Fibroblast of the aortic adventitia (primary cell): ENCODE results near the gene WDR7. TPM values are rescaled to one million over a fixed set of nuclear protein-coding genes. Genes with fewer than 3 reads are reported as not detected.

Experiments used
- DNase-seq: peaks from one replicate; pipeline ENCODE4 v3.0.0-alpha.2; 2010; ENCODE audit warnings: low read depth
- H3K4me3 ChIP-seq: 2 replicates; pipeline ENCODE4 v1.5.1; 2011; ENCODE audit warnings: low read depth, mild to moderate bottlenecking, control low read depth, low read length, moderate library complexity
- total RNA-seq: library from RNA; depleted of rRNA; stranded (reverse); fragments of >200 nt; gene quantifications from 2 replicates; pipeline ENCODE4 v1.2.3, GENCODE V29; 2012; ENCODE audit warnings: low replicate concordance
- TF ChIP-seq, protein P1 (sequence below): IDR thresholded peaks from 2 replicates; pipeline ENCODE4 v1.5.1; 2011; ENCODE audit warnings: mild to moderate bottlenecking, low read length, control low read depth, inconsistent platforms; ENCODE audit not compliant: insufficient read depth

WDR7 gene
- total RNA-seq, 1 donor = 24.0 TPM

DNA sequence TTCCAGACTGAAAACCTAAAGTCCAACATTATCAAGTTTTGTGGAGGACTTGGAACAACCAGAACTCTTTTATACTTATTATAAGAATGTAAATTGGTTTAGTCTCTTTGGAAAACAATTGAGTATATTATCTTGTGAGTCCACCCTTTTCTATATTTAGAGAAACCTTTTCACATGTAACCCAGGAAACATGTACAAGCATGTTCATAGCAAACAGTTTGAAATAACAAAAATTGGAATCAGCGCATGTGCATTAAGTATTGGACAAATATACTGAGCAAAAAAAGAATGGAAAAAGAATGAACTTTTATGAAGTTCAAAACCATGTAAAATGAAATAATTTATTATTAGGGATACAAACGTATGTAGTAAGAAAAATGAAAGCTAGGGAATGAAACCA is 246.0 kb downstream of the WDR7 start:
- DNase-seq = no peak
- TF ChIP-seq, protein P1, sequence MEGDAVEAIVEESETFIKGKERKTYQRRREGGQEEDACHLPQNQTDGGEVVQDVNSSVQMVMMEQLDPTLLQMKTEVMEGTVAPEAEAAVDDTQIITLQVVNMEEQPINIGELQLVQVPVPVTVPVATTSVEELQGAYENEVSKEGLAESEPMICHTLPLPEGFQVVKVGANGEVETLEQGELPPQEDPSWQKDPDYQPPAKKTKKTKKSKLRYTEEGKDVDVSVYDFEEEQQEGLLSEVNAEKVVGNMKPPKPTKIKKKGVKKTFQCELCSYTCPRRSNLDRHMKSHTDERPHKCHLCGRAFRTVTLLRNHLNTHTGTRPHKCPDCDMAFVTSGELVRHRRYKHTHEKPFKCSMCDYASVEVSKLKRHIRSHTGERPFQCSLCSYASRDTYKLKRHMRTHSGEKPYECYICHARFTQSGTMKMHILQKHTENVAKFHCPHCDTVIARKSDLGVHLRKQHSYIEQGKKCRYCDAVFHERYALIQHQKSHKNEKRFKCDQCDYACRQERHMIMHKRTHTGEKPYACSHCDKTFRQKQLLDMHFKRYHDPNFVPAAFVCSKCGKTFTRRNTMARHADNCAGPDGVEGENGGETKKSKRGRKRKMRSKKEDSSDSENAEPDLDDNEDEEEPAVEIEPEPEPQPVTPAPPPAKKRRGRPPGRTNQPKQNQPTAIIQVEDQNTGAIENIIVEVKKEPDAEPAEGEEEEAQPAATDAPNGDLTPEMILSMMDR = no peak
- H3K4me3 ChIP-seq = no peak overlapping the region

DNA sequence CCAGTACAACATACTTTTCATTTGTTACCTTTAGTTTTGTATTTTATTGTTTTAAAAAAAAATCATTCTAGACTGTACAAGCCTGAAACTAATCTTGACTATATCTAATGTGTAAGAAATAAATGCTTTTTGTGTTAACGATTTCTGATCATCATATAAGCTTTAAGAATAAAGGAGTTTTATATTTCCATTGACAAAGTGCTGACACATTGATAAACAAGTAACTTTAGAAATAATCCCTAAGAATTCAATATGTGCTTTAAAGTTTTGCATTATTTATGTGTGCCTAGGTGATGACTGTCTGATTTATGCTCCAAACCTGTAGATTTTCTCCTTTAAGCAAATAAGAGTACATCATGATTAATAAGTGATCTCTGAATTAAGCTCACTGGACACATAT is 248.5 kb downstream of the WDR7 start:
- no peak overlapping the region for H3K4me3 ChIP-seq
- DNase-seq = no peak
- TF ChIP-seq, protein P1 = no peak

DNA sequence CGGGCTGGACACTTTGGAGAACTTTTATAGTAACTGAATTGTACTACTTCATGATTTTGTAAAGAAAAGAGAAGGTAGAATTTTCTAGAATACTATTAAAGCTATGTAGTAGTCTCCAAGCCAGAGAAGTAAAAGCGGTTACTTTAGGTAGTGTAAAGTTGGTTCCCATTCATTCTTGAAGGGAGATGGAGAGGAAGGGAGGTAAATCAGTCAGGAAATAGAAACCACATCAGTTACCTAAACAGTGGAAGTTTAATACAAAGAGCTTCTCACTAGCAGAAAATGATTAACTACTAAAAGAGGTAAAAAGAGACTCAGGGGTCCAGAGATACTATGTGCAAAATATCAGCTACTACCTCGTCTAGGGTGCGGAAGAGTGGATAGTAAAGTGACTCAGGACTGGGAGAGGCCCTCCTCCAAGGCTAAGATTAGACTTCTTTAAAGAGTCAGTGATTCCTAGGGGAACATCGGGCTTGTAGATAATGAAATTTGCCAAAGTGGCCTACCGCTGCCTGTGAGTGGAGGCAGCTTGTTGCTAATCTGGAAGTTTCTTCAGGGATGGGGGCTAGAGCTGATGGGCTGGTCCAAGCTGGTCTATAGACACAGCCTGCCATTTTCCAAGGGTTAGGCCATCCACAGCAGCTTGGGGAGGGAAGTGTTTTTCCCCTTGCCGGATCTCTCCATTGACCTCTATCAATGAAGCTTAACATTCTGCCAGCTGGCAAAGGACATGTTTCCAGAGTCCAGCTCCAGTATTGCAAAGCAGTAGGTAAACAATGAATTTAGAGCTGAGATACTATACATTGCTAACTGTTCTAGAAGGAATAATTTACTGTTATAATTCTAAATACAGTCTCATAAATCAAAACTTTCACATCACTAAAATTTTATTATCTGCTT is 249.3 kb downstream of the WDR7 start:
- TF ChIP-seq, protein P1 = no peak
- DNase-seq = no peak

DNA sequence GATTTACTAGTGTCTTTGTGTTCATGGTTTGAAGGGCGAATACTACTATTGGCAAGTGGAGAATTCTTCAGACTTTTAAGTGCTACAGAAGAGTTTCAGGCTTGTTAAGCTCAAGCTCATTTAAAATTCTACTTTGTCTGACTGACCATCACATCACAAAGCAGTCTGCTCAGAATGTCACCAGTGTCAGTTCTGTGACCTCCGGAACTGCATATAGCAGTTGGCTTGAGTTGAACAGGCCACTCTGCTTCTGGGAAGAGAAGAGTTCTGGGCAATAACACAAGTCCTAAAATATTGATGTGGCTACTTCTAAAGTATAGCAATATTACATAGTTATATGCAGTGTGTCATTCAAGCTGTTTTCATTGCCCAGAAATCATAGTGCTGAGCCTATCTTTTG is 250.8 kb downstream of the WDR7 start:
- no peak for DNase-seq
- no peak overlapping the region for H3K4me3 ChIP-seq
- TF ChIP-seq, protein P1 = no peak

More for the DNA sequence above, 249.3 kb downstream of the WDR7 start:
- no peak overlapping the region for H3K4me3 ChIP-seq

DNA sequence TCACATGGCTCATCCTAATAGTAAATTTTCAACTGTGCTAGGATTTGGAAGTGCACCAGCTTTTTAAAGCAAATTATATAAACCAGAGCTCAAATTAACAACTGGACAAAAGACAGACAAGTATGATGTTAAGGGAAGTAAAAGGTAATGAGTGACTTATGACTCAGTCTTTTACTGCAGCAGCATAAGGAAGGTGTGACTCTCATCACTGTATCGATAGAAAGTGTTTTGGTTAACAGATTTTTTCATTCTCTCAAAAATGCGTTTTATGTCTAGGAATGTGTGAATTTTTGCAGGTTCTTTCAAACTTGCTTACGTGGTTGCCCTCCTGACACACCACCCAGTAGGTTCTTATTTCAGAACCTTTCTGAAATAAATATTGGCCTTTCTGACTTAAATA is 251.5 kb downstream of the WDR7 start:
- no peak overlapping the region for H3K4me3 ChIP-seq
- TF ChIP-seq, protein P1 = no peak
- no peak for DNase-seq

DNA sequence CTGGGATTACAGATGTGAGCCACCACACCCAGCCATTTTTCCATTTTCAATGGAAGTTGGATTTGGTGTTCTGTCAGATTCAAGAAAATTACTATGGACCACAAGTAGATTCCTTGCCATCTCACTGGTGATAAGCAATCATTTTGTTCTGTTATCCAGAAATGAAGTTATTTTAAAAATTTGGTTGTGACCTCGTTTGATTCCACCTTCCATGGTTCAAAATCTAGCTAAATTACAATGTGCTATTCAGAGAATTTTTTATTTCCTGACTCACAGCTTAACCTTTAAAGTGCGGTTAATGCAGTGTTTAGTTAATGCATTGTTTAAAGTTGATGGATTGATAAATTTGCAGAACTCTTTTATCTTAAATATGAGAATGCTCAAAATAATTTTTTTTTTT is 252.5 kb downstream of the WDR7 start:
- TF ChIP-seq, protein P1 = no peak
- peak; percentile 27 for DNase-seq
- no peak overlapping the region for H3K4me3 ChIP-seq
